ENCODE measurements around the gene NEO1.
A peak's percentile ranks its signal among the peaks of the same experiment; 100 is the strongest.

Gene NEO1

DNA sequence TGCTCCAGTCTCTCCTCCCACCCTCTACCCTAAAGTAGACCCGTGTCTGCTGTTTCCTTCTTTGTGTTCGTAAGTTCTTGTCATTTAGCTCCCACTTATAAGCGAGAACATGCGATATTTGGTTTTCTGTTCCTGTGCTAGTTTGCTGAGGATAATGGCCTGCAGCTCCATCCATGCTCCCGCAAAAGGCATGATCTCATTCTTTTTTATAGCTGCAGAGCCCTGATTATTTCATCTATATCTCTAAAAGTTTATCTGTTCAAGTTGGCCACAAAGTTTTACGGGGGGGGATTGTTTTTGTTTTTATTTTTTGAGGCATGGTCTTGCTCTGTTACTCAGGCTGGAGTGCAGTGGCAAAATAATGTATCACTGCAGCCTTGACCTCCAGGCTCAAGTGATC, 4.4 kb upstream of the NEO1 start:
- DNase-seq (no peak), ATAC-seq (replicated peaks) (no peak)
- Mint-ChIP-seq H3K27me3 (peaks cover 0 to 6% of the 10 kb centered on the region in 2 donors), H3K4me1 (ENCODE audit: low read depth in 2 of 2) (peaks cover 0 to 5% of the 10 kb centered on the region in 2 donors), H3K4me3 (no peak overlapping the region), H3K36me3 (ENCODE audit: insufficient read depth) (peaks cover 2% of the 10 kb centered on the region), H3K9me3 (no peaks in the 10 kb centered on the region), H3K27ac (no peak overlapping the region)

GRCh38 chr15:73048624-73049295, 3.5 kb upstream of the NEO1 start:
- Mint-ChIP-seq H3K36me3 (ENCODE audit: insufficient read depth) (peaks cover 4% of the 10 kb centered on the region), H3K27ac (no peak overlapping the region), H3K4me1 (ENCODE audit: low read depth in 2 of 2) (peaks cover 5 to 11% of the 10 kb centered on the region in 2 donors), H3K4me3 (no peak overlapping the region), H3K27me3 (peaks cover 0 to 6% of the 10 kb centered on the region in 2 donors), H3K9me3 (no peaks in the 10 kb centered on the region)
- no peak for DNase-seq
- ATAC-seq (replicated peaks), result no peak

DNA sequence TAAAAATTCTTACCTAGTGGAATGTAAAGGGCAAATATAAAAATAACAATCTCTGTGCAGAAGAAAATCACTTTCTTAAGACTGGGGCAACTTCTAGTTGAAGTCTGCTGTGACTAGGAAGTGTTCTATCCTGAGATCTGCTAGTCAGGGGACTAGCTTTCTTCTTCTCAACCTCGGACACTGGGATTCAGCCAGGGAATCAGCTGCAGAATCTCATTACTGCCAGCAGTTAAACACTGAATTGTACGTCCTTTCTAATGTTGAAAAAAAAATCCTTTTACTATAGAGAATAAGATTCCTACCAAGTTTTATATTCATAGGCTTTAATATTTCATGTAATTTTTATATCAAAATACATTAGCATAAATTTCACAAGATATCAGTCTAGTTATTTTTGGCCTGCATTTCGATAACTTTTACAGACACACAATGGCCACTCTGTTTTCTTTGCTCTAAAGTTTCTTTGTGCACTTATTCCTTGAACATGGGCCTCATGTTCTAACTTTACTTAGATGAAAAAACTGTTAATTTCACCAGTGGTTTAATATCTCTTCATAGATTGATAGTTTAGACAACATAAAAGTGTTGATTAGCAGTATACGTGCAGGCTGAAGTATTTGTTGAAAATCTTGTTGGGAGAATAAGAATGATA, 2.6 kb upstream of the NEO1 start:
- Mint-ChIP-seq H3K36me3 (ENCODE audit: insufficient read depth) (peaks cover 4% of the 10 kb centered on the region), H3K4me3 (no peak overlapping the region), H3K9me3 (no peaks in the 10 kb centered on the region), H3K27me3 (peaks cover 0 to 6% of the 10 kb centered on the region in 2 donors), H3K4me1 (ENCODE audit: low read depth in 2 of 2) (peaks cover 5 to 11% of the 10 kb centered on the region in 2 donors), H3K27ac (no peak overlapping the region)
- ATAC-seq (replicated peaks), result no peak
- DNase-seq, result no peak

DNA sequence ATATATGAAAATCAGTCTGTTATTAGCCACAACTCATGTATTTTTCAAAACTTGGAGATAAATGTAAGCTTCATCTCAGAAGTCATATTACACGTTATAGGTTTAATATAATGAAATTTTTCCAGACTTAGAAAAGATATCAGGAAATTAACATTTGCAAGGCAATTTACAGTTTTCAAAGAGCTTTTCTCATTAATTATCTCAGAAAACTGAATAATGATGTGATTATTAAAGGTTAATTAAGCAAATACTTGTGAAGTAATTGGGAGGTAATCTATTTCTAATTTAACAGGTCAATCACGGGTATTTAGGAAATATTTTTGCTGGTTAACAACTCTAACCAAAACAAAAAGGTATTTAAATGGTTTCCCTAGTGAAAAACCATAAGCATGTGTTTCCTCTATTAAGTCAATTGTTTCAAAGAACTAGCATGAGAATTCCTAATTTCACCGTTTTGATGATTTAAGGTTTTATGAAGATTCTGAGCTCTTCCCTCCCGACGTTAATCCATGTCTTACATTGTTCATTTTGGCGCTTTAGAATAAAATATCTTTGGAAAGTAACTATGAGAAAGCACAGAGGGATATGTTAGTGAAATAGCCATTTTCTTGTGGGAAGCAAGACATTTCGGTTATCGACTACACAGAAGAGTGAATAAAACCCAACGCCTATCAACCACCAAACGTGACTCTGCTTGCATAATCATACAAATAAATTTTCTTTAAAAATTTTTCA, 1.5 kb upstream of the NEO1 start:
- peak overlapping the region; percentile 76 to 86 for H3K4me3 Mint-ChIP-seq
- H3K9me3 Mint-ChIP-seq, result no peaks in the 10 kb centered on the region
- peaks cover 5 to 11% of the 10 kb centered on the region in 2 donors for H3K4me1 Mint-ChIP-seq (ENCODE audit: low read depth in 2 of 2)
- H3K27ac Mint-ChIP-seq, result peak overlapping the region; percentile 70 to 77
- DNase-seq, result no peak
- no peak for ATAC-seq (replicated peaks)
- peaks cover 0 to 6% of the 10 kb centered on the region in 2 donors for H3K27me3 Mint-ChIP-seq
- H3K36me3 Mint-ChIP-seq (ENCODE audit: insufficient read depth), result peaks cover 4% of the 10 kb centered on the region

GRCh38 chr15:73051391-73051806, 864 bp upstream of the NEO1 start:
- peak in 1 of 3 experiments; percentile 4 for DNase-seq
- Mint-ChIP-seq H3K36me3 (ENCODE audit: insufficient read depth) (peaks cover 4% of the 10 kb centered on the region), H3K27me3 (peaks cover 0 to 6% of the 10 kb centered on the region in 2 donors), H3K4me3 (peak overlapping the region; percentile 76 to 86), H3K9me3 (no peaks in the 10 kb centered on the region), H3K27ac (peak overlapping the region; percentile 70 to 77), H3K4me1 (ENCODE audit: low read depth in 2 of 2) (peaks cover 5 to 11% of the 10 kb centered on the region in 2 donors)
- ATAC-seq (replicated peaks), result peak; percentile 5

DNA sequence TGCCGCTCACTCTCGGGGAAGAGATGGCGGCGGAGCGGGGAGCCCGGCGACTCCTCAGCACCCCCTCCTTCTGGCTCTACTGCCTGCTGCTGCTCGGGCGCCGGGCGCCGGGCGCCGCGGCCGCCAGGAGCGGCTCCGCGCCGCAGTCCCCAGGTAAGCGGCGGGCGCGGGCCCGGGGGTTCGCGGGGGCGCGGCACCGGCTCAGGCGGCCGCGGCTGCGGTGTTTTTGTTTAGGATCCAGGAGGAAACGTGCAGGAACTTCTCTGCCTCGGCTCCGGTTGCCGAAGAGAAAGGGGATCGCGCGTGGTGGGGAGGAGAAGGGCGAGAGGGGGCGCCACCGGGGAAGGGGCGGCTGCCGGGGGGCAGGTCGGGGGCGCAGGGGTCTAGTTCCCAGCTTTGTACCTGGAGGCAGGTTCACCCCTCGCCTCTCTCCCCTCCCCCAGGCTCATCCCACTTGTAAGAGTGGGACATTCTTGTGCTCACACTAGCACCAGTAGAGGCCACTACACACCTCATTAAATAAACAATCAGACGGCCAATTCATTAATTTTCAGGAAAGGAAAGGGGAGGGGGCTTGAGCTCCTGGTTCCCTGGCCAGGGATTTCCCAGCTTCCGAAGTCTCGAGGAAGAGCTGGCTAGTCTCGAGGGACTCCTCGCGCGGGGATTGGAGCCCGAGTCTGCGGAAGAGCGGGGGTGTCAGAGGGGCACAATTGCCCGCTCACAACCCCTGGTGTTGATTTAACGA, 562 bp downstream of the NEO1 start:
- H3K4me3 Mint-ChIP-seq, result peak overlapping the region; percentile 86 to 88
- peak; percentile 45 for ATAC-seq (replicated peaks)
- no peaks in the 10 kb centered on the region for H3K9me3 Mint-ChIP-seq
- peaks cover 0 to 3% of the 10 kb centered on the region in 2 donors for H3K27me3 Mint-ChIP-seq
- peaks cover 5 to 11% of the 10 kb centered on the region in 2 donors for H3K4me1 Mint-ChIP-seq (ENCODE audit: low read depth in 2 of 2)
- DNase-seq, result peak; percentile 7 to 28 (median 10)
- peaks cover 4% of the 10 kb centered on the region for H3K36me3 Mint-ChIP-seq (ENCODE audit: insufficient read depth)
- peak overlapping the region; percentile 56 for H3K27ac Mint-ChIP-seq

GRCh38 chr15:73053398-73053723, 1.1 kb downstream of the NEO1 start:
- Mint-ChIP-seq H3K9me3 (no peaks in the 10 kb centered on the region), H3K4me3 (peak overlapping the region; percentile 86 to 88), H3K27ac (peak overlapping the region; percentile 56), H3K36me3 (ENCODE audit: insufficient read depth) (peaks cover 4% of the 10 kb centered on the region), H3K4me1 (ENCODE audit: low read depth in 2 of 2) (peaks cover 5 to 11% of the 10 kb centered on the region in 2 donors), H3K27me3 (no peaks in the 10 kb centered on the region)
- ATAC-seq (replicated peaks) (no peak), DNase-seq (no peak)

- Mint-ChIP-seq H3K27ac (no peak overlapping the region), H3K9me3 (no peaks in the 10 kb centered on the region), H3K4me3 (no peak overlapping the region), H3K4me1 (ENCODE audit: low read depth in 2 of 2) (peaks cover 5 to 11% of the 10 kb centered on the region in 2 donors), H3K27me3 (no peaks in the 10 kb centered on the region), H3K36me3 (ENCODE audit: insufficient read depth) (peaks cover 4% of the 10 kb centered on the region)
- DNase-seq, result no peak
- no peak for ATAC-seq (replicated peaks)
Observed at GRCh38 chr15:73054417-73054953, 2.2 kb downstream of the NEO1 start.

DNA sequence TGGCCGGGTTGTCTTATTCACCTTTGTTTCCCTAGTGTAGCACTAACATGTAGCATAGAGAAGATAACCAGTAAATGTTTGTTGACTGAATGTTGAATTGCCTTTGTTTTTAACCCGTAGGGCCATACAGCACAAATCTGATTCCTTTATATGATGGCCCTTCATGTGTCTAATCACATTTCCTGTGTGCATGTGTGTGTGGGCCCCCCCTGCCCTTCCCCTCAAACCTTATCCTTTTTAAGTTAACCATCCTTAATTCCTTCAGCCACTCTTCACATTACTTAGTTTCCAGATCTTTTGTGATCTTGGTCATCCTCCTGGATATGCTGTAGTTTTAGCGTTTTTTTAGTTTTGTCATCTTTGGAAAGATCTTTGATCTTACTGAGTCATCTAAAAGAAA, 4.2 kb downstream of the NEO1 start:
- peaks cover 4% of the 10 kb centered on the region for H3K36me3 Mint-ChIP-seq (ENCODE audit: insufficient read depth)
- H3K4me1 Mint-ChIP-seq (ENCODE audit: low read depth in 2 of 2), result peaks cover 6 to 7% of the 10 kb centered on the region in 2 donors
- H3K27ac Mint-ChIP-seq, result no peak overlapping the region
- no peak for DNase-seq
- no peak for ATAC-seq (replicated peaks)
- no peaks in the 10 kb centered on the region for H3K27me3 Mint-ChIP-seq
- no peaks in the 10 kb centered on the region for H3K9me3 Mint-ChIP-seq
- H3K4me3 Mint-ChIP-seq, result no peak overlapping the region

GRCh38 chr15:73058437-73058836, 6.2 kb downstream of the NEO1 start:
- Mint-ChIP-seq H3K9me3 (no peaks in the 10 kb centered on the region), H3K27me3 (peaks cover 0 to 6% of the 10 kb centered on the region in 2 donors), H3K27ac (no peak overlapping the region), H3K4me3 (no peak overlapping the region), H3K36me3 (ENCODE audit: insufficient read depth) (no peaks in the 10 kb centered on the region), H3K4me1 (ENCODE audit: low read depth in 2 of 2) (peaks cover under 1 to 4% of the 10 kb centered on the region in 2 donors)
- ATAC-seq (replicated peaks) (no peak), DNase-seq (no peak)

- ATAC-seq (replicated peaks) (no peak), DNase-seq (no peak)
- H3K9me3 Mint-ChIP-seq, result no peaks in the 10 kb centered on the region
- no peak overlapping the region for H3K4me3 Mint-ChIP-seq
- peaks cover 0 to 11% of the 10 kb centered on the region in 2 donors for H3K27me3 Mint-ChIP-seq
- no peak overlapping the region for H3K27ac Mint-ChIP-seq
- no peaks in the 10 kb centered on the region for H3K36me3 Mint-ChIP-seq (ENCODE audit: insufficient read depth)
- H3K4me1 Mint-ChIP-seq (ENCODE audit: low read depth in 2 of 2), result peaks cover 4 to 6% of the 10 kb centered on the region in 2 donors
Observed at GRCh38 chr15:73065114-73065513, 12.9 kb downstream of the NEO1 start.

DNA sequence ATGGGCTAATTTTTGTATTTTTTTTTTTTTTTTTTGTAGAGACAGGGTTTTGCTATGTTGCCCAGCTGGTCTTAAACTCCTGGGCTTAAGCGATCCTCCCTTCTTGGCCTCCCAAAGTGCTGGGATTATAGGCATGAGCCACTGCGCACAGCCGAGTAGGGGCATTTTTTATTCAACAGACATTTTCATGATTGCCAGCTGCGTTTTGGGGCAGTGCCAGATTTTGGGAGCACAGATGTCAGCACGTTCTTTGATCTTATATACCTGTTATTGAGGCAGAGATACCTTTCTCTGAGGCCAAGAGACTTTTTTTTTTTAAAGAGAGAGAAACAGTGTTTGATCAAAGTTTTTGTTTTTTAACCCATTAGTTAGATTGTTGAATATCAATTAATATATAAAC, 16.8 kb downstream of the NEO1 start:
- H3K27me3 Mint-ChIP-seq, result no peaks in the 10 kb centered on the region
- no peak for ATAC-seq (replicated peaks)
- H3K4me1 Mint-ChIP-seq (ENCODE audit: low read depth in 2 of 2), result peaks cover 0 to 4% of the 10 kb centered on the region in 2 donors
- no peaks in the 10 kb centered on the region for H3K9me3 Mint-ChIP-seq
- no peak overlapping the region for H3K27ac Mint-ChIP-seq
- no peaks in the 10 kb centered on the region for H3K36me3 Mint-ChIP-seq (ENCODE audit: insufficient read depth)
- DNase-seq, result no peak
- no peak overlapping the region for H3K4me3 Mint-ChIP-seq

DNA sequence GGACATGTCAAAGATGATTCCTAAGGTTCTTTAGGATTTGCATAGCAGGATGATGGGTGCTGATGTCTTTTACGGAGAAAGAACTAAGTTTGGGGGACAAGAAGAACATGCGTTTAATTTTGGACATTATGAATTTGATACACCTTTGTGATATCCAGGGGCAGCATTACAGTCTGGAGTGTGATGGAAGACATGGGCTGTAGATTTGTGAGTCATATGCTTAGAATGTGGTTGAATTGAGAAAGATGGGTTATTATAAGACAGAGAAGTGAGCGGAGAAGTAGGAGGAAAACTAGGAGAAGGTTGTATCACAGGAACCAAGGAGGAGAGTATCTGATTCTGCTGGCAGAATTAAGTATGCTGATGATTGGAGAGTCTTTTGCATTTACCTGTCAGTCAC, 20.6 kb downstream of the NEO1 start:
- no peak for ATAC-seq (replicated peaks)
- Mint-ChIP-seq H3K4me1 (ENCODE audit: low read depth in 2 of 2) (no peaks in the 10 kb centered on the region), H3K27ac (no peak overlapping the region), H3K36me3 (ENCODE audit: insufficient read depth) (no peaks in the 10 kb centered on the region), H3K27me3 (no peaks in the 10 kb centered on the region), H3K9me3 (no peaks in the 10 kb centered on the region), H3K4me3 (no peak overlapping the region)
- no peak for DNase-seq
